PFSK-1 (cell line): Measurements from ENCODE around the gene TET2.

Experiments
- POLR2AphosphoS5 ChIP-seq: IDR thresholded peaks from 2 replicates; pipeline ENCODE4 v1.6.1; 2012; ENCODE audit warnings: low read depth, mild to moderate bottlenecking, control low read depth, low read length, moderate library complexity
- REST ChIP-seq, 2 experiments: IDR thresholded peaks; 2 replicates each; pipeline versions ENCODE4 v1.6.1 to v1.8.0; 2011 to 2012; ENCODE audit warnings: low read depth in 2 of 2, low read length in 2 of 2, control low read depth in 1 of 2, inconsistent platforms in 1 of 2, mild to moderate bottlenecking in 1 of 2, moderate library complexity in 1 of 2; ENCODE audit not compliant: insufficient read depth in 1 of 2
- SIN3A ChIP-seq: IDR thresholded peaks from 2 replicates; pipeline ENCODE4 v1.6.1; 2012; ENCODE audit warnings: mild to moderate bottlenecking, low read length, moderate library complexity, borderline replicate concordance; ENCODE audit not compliant: insufficient read depth
- TAF1 ChIP-seq: IDR thresholded peaks from 2 replicates; pipeline ENCODE4 v1.6.1; 2012; ENCODE audit warnings: low read length, control low read depth, borderline replicate concordance; ENCODE audit not compliant: insufficient read depth

- TF ChIP-seq POLR2AphosphoS5, result no peak
- TF ChIP-seq SIN3A, result no peak
- no peak for TF ChIP-seq REST (IDR thresholded peaks at IDR 0.05; ENCODE audit: insufficient read depth in 1 of 2, low read depth in 2 of 2, low read length in 2 of 2)
- TF ChIP-seq TAF1, result no peak
These were observed 45.0 kb downstream of the TET2 start for GRCh38 chr4:105191621-105192210.
